ENCODE data around the gene PALLD.

Gene PALLD

DNA sequence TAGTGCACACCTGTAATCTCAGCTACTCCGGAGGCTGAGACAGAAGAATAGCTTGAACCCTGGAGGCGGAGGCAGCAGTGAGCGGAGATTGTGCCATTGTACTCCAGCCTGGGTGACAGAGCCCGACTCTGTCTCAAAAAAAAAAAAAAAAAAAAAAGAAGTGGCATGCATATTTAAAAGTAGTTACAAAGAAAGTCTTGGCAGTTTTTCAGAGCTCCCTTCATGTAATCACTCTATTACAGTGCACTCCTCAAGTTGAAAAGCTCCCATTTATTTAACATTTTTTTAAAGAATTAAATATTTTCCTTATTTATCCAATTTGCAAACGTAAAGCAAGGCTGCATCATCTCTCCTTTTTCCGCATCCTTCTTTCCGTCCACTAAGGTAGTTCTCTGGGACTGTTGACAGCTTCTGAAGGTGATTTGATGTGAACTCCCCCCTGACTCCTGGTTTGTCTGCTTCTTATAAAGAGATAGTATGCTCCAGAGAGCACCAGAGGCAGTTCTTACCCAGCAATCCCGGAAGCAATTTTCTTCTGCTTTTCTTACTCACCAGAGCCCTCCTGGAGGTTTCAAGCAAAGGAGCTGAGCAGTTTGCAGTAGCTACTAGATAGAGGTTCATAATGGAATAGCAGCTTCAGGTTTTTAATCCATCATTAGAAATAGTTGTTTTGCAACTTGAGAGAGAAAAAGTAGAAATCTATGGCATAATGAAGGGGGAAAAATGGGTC lies 151.0 kb downstream of the PALLD start:
- DNase-seq (ENCODE audit: low read depth): no peak

GRCh38 chr4:168648494-168648893 lies 151.6 kb downstream of the PALLD start:
- no peak for DNase-seq (ENCODE audit: low read depth)

DNA sequence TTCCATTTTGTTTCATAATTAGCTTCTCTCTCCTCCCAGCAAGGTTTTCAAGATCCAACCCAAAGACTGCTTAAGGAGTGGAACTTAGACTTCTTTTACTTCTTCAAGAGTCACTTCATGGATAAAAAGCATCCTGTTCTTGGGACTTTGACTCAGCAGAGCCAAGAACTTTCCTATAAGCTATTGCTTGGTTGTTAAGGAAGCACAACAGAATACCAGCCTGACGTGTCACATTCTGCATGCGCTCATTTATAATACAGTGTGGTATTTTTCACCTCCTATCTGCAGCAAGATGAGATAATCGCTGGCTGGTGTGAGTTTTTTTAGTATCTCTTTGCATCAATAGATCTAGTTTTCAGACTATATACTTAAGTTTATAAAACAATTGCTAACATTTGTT lies 152.1 kb downstream of the PALLD start:
- DNase-seq (ENCODE audit: low read depth): peak; percentile 26

GRCh38 chr4:168651374-168651773 lies 154.5 kb downstream of the PALLD start:
- no peak for DNase-seq (ENCODE audit: low read depth)

DNA sequence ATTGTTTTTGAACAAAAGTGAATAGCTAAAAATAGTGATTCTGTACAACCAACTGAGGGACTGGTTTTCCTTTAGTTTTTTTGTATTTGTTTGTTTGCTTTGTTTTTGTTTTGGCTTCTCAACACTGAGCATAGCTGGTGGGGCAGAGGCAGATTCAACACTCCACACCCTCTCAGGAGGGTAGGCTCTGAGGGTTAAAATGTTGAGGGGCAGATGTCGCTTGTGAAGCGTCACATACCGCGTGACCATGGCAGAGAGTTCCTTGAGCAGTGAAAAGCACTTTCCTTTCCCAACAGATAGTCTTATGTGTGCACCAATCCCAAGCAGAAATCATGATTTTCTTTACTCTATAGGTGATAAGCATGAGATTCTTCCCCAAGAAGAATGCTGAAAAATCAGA lies 155.0 kb downstream of the PALLD start:
- no peak for DNase-seq (ENCODE audit: low read depth)

GRCh38 chr4:168652755-168653154 lies 155.9 kb downstream of the PALLD start:
- DNase-seq (ENCODE audit: low read depth): no peak

DNA sequence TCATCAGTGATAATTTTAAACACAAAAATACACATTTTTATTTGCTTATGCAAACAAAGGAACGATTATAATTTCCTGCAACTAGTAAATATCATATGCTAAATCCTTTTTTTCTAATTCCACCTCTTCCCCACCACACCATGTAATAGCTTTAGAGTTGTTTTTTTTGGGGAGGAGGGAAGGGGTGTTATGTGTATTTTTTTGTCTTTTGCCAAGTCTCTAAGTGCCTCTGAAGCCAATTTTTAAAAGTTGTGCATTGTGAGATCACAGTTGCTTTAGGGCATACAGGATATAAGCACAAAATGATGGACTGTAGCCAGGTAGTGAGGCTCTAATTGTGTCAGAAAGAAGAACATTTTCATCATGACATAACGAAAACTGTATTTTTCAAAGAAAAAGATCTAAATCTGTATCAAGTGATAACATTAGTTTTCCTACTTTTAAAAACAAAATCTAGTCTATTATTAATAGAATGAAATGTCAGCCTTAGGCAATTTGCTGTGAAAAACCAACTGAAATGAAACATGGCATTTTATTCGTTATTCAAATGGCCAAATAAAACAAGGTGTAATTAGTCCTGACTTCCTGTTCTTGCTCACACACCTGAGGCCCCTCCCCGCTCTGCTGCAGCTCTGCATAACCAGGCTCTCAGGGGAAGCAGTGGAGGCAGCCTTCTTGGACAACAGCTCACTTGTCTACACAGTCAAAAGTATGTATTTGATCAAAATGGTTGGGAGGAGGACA lies 157.4 kb downstream of the PALLD start:
- no peak for DNase-seq (ENCODE audit: low read depth)

- no peak for DNase-seq (ENCODE audit: low read depth)
These were observed 158.0 kb downstream of the PALLD start for GRCh38 chr4:168654848-168655174.

DNA sequence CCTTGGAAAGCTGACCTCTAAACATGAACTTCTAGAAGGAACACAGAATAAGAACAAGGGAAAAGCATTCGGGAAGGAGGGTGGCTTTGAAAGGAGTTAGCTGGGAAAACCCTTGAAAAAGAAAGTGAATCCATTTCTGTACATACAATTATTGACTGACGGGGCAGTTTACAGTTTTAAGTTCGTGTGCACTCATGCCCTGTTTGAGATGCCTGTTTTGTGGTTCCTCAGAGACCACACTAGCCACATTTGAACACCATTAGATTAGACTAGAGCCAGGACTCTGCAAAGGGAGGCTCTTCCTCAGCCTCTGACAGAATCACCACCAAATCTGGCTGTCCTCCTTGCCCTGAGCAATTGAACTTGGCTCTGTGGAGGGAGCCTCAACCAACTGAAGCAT lies 158.3 kb downstream of the PALLD start:
- DNase-seq (ENCODE audit: low read depth): no peak

GRCh38 chr4:168656055-168656660 lies 159.3 kb downstream of the PALLD start:
- peak; percentile 92 for DNase-seq (ENCODE audit: low read depth)

GRCh38 chr4:168656946-168657473 lies 160.2 kb downstream of the PALLD start:
- no peak for DNase-seq (ENCODE audit: low read depth)

GRCh38 chr4:168658751-168659150 lies 161.9 kb downstream of the PALLD start:
- no peak for DNase-seq (ENCODE audit: low read depth)

GRCh38 chr4:168659741-168660465 lies 163.1 kb downstream of the PALLD start:
- no peak for DNase-seq (ENCODE audit: low read depth)

GRCh38 chr4:168662297-168662984 lies 165.6 kb downstream of the PALLD start:
- DNase-seq (ENCODE audit: low read depth): no peak

DNA sequence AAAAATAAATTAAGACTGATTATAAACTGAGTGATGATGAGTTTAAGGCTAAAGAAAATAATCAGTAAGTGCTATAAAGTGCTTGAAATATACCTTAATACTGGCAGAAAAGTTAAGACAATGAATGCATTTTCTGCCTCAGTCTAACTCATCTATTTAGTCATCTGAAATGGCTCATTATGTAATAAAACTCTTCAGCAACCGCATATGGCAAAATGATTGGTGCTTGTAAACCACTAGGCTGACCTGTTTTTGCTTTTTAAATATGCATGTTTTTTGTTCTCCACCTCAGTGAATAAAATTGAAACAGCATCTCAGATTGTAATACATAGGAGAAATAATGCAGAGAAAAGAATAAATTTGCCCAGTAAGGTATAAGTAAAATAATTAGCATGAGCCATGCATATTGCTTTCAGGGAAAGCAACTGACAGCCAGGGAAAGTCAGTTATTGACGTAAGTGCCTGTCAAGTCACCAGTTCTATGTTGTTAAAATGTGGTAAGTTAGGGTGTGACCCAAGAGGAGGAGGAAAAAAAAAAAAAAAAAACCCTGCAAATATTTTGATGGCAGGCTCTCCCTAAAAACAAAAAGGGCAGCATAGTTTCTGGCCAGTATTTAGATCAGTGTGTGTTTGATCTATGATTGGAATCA lies 167.5 kb downstream of the PALLD start:
- no peak for DNase-seq (ENCODE audit: low read depth)

GRCh38 chr4:168666531-168666930 lies 169.7 kb downstream of the PALLD start:
- DNase-seq (ENCODE audit: low read depth): no peak

- no peak for DNase-seq (ENCODE audit: low read depth)
These were observed 170.5 kb downstream of the PALLD start for GRCh38 chr4:168667376-168667775.

GRCh38 chr4:168667921-168668320 lies 171.1 kb downstream of the PALLD start:
- no peak for DNase-seq (ENCODE audit: low read depth)

GRCh38 chr4:168673476-168673875 lies 176.6 kb downstream of the PALLD start:
- no peak for DNase-seq (ENCODE audit: low read depth)

DNA sequence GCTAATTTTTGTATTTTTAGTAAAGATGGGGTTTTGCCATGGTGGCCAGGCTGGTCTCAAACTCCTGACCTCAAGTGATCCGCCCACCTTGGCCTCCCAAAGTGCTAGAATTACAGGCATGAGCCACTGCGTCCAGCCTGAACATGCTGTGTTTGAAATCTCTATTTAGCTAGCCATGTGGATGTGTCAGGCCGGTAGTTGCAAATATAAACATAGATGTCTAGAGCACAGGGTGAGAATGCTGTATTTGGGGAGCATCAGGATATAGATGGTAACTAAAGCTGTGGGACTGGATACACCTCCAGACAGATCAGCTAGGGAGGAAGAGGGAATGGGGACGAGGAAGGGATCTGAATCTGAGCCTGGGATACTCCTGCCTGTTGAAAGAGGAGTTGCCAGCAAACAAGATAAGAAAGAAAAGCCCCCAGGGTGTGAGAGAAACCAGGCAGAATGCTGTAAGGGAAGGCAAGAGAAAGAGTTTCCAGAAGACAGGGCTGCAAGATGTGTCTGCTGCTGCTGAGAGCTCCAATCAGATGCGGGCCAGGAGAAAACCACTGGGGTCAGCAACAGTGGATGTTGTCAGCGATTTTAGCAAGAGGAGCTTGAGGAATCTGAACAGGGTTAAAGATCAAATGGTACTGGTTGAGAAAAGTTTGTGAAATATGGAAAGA lies 177.4 kb downstream of the PALLD start:
- DNase-seq (ENCODE audit: low read depth): peak; percentile 52

- DNase-seq (ENCODE audit: low read depth): peak; percentile 31
These were observed 178.0 kb downstream of the PALLD start for GRCh38 chr4:168674866-168675265.
